Measurements from ENCODE around the gene WNT2B.
"Not testable (repeated sequence)": the region's sequence is repeated elsewhere in the genome, so short reads cannot be mapped to it uniquely, and the experiment has no call there.

WNT2B gene

DNA sequence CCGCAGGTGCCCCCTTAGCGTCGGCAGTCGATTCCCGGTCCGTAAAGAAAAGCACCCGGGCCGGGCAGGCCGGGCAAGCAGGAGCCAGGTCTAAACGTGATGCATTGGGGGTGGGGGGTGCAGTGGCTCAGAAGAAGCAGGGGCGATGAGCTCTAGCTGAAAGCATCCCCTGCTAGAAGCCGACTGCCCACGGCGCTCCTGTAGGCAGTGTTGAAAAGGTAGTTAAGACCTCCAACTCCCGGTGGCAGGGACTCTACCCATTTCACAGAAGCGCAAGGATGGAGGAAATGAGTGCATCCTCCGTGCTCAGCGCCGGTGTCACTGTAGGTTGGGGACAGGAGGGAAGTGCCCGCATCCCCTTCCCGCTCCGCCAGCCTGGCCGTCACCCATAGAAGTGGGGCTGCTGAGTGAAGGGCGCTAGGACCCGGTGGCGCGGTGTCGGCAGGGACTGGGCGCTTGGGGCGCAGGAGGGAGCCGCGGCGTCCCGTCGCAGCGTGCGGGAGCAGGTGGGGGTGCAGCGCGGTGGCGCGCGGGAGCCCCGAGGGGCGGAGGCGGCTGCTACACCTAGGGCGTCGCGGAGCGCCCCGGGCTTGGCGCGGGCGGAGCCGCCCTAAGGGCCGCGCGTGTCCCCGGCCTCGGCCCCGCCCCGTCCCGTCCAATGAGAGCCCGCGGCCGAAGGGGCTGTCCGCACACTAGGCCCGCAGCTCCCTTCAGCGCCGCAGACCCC is at the start of gene WNT2B:
WNT2B (plus strand) TSS at position 688 of the 727 bp plus-strand sequence. CDS start 298 bp downstream, outside the sequence.
- peak; percentile 34 to 35 for DNase-seq

GRCh38 chr1:112460615-112461014 is 48.1 kb upstream of the WNT2B start:
- DNase-seq: no peak

GRCh38 chr1:112461200-112461871 is 47.4 kb upstream of the WNT2B start:
- no peak for DNase-seq

DNA sequence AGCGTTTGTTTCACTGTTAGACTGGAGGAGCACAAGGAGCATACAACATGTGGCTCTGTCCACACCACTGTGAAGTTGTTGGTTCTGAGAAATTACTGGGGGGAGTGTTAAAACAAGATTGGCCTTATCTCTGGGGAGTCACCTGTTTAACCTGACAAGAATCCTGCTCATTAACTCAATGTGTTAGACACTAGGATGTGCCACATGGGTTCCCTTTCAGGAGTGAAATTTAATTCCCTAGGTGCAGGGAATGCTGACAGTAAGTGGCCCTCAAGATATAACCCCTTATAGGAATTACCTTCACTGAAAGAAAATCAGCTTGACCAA is 45.8 kb upstream of the WNT2B start:
- DNase-seq: no peak

DNA sequence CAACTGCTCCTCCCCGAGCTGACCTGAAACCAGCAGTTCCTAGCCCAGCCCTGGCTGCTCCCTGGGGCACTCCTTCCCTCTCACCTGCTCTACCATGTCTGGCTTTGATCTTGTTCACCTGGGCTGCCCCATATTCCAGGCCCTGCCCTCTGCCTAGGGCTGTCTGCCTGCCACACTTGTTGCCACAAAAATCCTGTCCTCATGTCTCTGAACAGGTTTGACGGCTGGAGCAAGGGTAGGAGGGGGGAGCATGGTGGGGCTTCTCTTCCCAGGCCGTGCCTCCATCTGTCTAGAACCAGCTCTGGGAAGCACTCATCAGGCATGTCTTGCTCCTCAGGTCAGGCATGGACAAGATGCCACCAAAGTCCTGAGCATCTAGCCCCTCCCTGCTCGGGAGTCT is 44.3 kb upstream of the WNT2B start:
- DNase-seq: no peak

DNA sequence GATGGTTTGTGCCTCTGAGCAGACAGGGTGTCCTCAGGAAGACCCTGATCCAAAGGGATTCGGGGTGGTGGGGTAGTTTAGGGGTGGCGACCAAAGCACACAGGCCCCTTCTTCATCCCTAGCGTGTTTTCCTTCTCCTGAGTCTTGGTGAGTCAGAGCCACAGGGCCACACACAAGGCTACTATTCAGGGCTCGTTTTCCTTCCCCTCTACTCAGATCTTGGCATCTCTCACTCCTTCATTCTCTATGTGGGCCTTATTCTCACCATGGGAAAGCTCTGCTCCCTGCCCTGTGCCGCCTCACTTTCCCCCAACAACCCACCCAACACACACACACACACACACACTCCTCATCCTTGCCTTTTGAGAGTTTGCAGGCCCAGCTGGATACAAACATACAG is 43.6 kb upstream of the WNT2B start:
- DNase-seq: no peak

DNA sequence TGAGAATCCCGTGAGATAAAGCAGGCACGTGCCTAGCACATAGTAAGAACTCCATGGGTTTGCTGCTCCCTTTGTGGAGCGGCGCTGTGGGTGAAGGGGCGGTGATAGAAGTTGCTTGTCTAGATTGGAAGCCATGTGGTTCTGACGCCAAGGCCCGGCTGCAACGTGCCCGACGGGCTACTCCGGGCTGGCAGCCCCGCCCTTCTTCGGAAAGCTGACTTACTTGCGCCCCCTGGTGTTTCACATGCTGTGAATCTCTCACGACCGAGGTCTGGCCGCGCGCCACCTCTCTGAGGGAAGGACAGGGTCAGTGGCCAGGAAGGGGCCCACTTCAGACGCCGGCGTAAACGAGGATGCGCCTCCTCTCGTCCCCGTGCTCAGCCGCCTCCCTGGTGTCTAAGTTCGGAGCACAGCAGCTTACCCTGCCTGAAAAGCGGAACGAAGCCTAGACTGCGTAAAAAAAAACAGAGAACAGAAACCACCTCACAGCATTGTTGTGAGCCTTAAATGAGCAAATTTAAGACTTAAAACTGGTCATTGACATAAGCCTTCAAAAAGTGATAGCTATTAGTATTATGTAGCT is 42.6 kb upstream of the WNT2B start:
- peak; percentile 81 for DNase-seq

DNA sequence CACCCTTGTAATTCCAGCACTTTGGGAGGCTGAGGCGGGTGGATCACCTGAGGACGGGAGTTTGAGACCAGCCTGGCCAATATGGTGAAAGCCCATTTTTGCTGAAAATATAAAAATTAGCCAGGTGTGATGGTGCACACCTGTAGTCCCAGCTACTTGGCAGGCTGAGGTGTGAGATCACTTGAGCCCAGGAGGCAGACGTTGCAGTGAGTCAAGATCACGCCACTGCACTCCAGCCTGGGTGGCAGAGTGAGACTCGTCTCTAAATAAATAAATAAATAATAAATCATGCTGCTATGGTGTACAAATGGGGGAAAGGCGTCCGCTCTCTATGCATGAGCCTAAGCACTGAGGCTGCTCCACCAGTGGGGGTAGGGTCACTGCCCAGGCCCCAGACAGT is 38.4 kb upstream of the WNT2B start:
- not testable (repeated sequence) for DNase-seq

- no peak for DNase-seq
Measured at GRCh38 chr1:112470966-112471365, 37.8 kb upstream of the WNT2B start.

DNA sequence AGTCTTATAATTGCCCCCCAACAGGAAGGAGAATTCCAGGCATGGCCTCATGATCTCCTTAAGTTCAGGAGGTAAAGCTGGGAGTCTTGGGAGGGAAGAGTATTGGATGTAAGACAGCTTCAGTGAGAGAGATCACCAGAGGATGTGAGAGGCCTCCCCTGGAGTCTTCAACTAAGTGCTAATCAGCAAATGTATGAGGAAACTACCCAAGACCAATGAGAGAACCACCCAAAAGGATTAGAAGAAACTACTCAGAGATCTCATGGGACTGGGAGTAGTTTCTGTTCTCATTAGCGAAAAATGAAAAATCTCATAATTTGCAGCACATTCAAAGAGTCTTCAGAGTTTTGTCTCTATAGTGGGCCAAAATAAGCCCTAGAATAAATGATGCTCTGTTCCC is 36.6 kb upstream of the WNT2B start:
- no peak for DNase-seq

GRCh38 chr1:112477550-112477949 is 31.2 kb upstream of the WNT2B start:
- no peak for DNase-seq

GRCh38 chr1:112478314-112478713 is 30.5 kb upstream of the WNT2B start:
- DNase-seq: no peak

GRCh38 chr1:112486063-112486462 is 22.7 kb upstream of the WNT2B start:
- not testable (repeated sequence) for DNase-seq

GRCh38 chr1:112487686-112488085 is 21.1 kb upstream of the WNT2B start:
- not testable (repeated sequence) for DNase-seq

- no peak for DNase-seq
Measured at GRCh38 chr1:112488141-112488540, 20.6 kb upstream of the WNT2B start.

GRCh38 chr1:112492076-112492475 is 16.7 kb upstream of the WNT2B start:
- DNase-seq: no peak

GRCh38 chr1:112493351-112493750 is 15.4 kb upstream of the WNT2B start:
- DNase-seq: no peak

DNA sequence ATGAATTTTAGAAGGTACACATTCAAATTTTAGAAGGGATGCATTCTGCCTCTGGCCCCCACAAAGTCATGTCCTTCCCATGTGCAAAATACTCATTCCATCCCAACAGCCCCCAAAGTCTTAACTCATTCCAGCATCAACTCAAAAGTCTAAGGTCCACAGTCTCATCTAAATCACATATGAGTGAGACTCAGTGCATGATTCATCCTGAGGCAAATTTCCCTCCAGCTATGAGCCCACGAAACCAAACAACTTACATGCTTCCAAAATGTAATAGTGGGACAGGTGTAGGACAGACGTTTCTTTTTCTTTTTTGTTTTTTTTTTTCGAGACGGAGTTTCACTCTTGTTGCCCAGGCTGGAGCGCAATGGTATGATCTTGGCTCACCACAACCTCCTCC is 12.5 kb upstream of the WNT2B start:
- no peak for DNase-seq

- DNase-seq: peak; percentile 45 to 51
Measured at GRCh38 chr1:112501810-112502641, 6.7 kb upstream of the WNT2B start.

- DNase-seq: no peak
Measured at GRCh38 chr1:112502826-112503225, 5.9 kb upstream of the WNT2B start.

DNA sequence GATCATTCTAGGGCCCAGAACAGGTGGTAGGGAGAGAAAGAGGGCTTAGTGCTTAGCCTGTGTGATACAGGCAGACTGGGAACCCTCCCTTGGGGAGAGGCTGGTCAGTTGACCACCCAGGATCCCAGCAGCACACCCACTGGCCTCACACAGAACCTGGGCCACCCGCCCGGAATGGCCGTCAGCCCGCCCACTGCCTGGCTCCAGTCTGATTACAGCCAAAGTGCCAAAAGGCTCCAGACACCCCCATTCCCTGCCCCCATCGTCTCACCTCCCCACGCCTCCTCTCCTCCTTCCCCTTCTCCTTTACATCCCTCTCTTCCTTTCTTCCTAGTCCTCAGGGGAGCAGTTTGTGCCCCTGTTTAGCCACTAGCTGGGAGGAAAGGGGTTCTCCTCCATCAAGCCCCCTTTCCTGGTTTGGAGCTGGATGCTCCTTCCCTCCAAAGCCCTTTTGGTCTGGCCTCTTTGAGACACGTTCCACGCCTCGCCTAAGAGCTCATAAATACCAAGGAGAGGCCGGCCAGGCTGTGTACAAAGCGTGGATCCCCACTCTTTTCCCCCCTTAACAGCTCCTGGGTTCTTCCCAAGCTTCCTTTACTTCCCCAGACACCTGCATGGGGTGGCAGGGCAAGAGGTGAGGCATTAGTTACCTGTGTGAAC is 4.6 kb upstream of the WNT2B start:
- no peak for DNase-seq

- DNase-seq: no peak
Measured at GRCh38 chr1:112504661-112505399, 3.9 kb upstream of the WNT2B start.

All from activated CD4-positive, alpha-beta T cell treated with anti-CD3 and anti-CD28 coated beads, Interleukin-2, amount 50 U/mL, for 4 hours (primary cell).